NCI-H460 (cell line): ENCODE measurements around the gene CS. TPM values are rescaled to one million over a fixed set of nuclear protein-coding genes. Genes with fewer than 3 reads are reported as not detected.

Experiments used
- DNase-seq: peaks from one replicate; pipeline ENCODE4 v3.0.0-alpha.2; 2016; ENCODE audit warnings: low read depth; ENCODE audit errors: extremely low read depth
- total RNA-seq: library from RNA; depleted of rRNA; stranded (reverse); fragments of >200 nt; shearing (Covaris generic); gene quantifications from 2 replicates; pipeline ENCODE4 v1.2.3, GENCODE V29; 2014

CS gene
- total RNA-seq, 1 experiment from 2014 or later, result 153 TPM

GRCh38 chr12:56253091-56253490 lies 47.0 kb downstream of the CS start:
- DNase-seq, result no peak

- no peak for DNase-seq
These were observed 47.5 kb downstream of the CS start for GRCh38 chr12:56252649-56253048.

- DNase-seq, result no peak
These were observed 51.4 kb downstream of the CS start for GRCh38 chr12:56248711-56249110.

GRCh38 chr12:56247923-56248322 lies 52.2 kb downstream of the CS start:
- no peak for DNase-seq

- DNase-seq, result no peak
These were observed 55.6 kb downstream of the CS start for GRCh38 chr12:56244494-56244893.

GRCh38 chr12:56243731-56244181 lies 56.4 kb downstream of the CS start:
- DNase-seq, result no peak

GRCh38 chr12:56242986-56243385 lies 57.1 kb downstream of the CS start:
- no peak for DNase-seq

- no peak for DNase-seq
These were observed 58.5 kb downstream of the CS start for GRCh38 chr12:56241424-56242303.

- DNase-seq, result no peak
These were observed 62.6 kb downstream of the CS start for GRCh38 chr12:56237552-56237951.

GRCh38 chr12:56236985-56237384 lies 63.1 kb downstream of the CS start:
- DNase-seq, result no peak

GRCh38 chr12:56236091-56236490 lies 64.0 kb downstream of the CS start:
- no peak for DNase-seq

- no peak for DNase-seq
These were observed 65.2 kb downstream of the CS start for GRCh38 chr12:56234746-56235436.

- DNase-seq, result no peak
These were observed 68.9 kb downstream of the CS start for GRCh38 chr12:56231184-56231582.

- no peak for DNase-seq
These were observed 69.5 kb downstream of the CS start for GRCh38 chr12:56230432-56231183.

GRCh38 chr12:56229916-56230431 lies 70.2 kb downstream of the CS start, which contains the start of gene SLC39A5:
SLC39A5 (plus strand) TSS chr12:56230051; CDS start chr12:56231275, 1,224 bp downstream.
- DNase-seq, result no peak

GRCh38 chr12:56229082-56229481 lies 71.0 kb downstream of the CS start:
- DNase-seq, result no peak

- no peak for DNase-seq
These were observed 75.2 kb downstream of the CS start for GRCh38 chr12:56224954-56225353.

- peak; percentile 98 for DNase-seq
These were observed 75.9 kb downstream of the CS start, which contains the start of gene NABP2 for GRCh38 chr12:56224102-56224701. NABP2 (plus strand) TSS chr12:56224342; CDS start chr12:56224857, 515 bp downstream.

GRCh38 chr12:56223571-56224101 lies 76.5 kb downstream of the CS start:
- no peak for DNase-seq

- DNase-seq, result no peak
These were observed 77.6 kb downstream of the CS start for GRCh38 chr12:56222531-56222895.
